Stimulated activated CD8-positive, alpha-beta memory T cell treated with anti-CD3 and anti-CD28 coated beads, Interleukin-15, amount 100 ng/mL, for 48 hours (primary cell): ENCODE measurements around the gene FAM120A.
"Not testable (repeated sequence)": the region's sequence is repeated elsewhere in the genome, so short reads cannot be mapped to it uniquely, and the experiment has no call there.

Experiments
- DNase-seq, 2 donors: peaks; one replicate each; pipeline ENCODE4 v3.0.0-alpha.2; 2020; ENCODE audit warnings: low read depth in 2 of 2

FAM120A gene

GRCh38 chr9:93450945-93451815 is at the start of gene FAM120A:
Gene FAM120A, plus strand, starts transcription at chr9:93451685. Its CDS starts 231 bp downstream, at chr9:93451916.
- peak; percentile 64 to 67 for DNase-seq

- no peak for DNase-seq
Measured at GRCh38 chr9:93406371-93406770, 45.1 kb upstream of the FAM120A start.

- no peak for DNase-seq
Measured at GRCh38 chr9:93413530-93413929, 38.0 kb upstream of the FAM120A start.

GRCh38 chr9:93415176-93415690 is 36.3 kb upstream of the FAM120A start:
- no peak for DNase-seq

GRCh38 chr9:93416530-93417235 is 34.8 kb upstream of the FAM120A start:
- DNase-seq: no peak

- DNase-seq: no peak
Measured at GRCh38 chr9:93417538-93417937, 33.9 kb upstream of the FAM120A start.

- DNase-seq: no peak
Measured at GRCh38 chr9:93419023-93419422, 32.5 kb upstream of the FAM120A start.

GRCh38 chr9:93422977-93423616 is 28.4 kb upstream of the FAM120A start:
- DNase-seq: no peak

- no peak for DNase-seq
Measured at GRCh38 chr9:93427655-93428379, 23.7 kb upstream of the FAM120A start.

- no peak for DNase-seq
Measured at GRCh38 chr9:93431539-93432105, 19.9 kb upstream of the FAM120A start.

- DNase-seq: no peak
Measured at GRCh38 chr9:93432964-93433363, 18.5 kb upstream of the FAM120A start.

GRCh38 chr9:93434056-93434455 is 17.4 kb upstream of the FAM120A start:
- no peak for DNase-seq

- no peak for DNase-seq
Measured at GRCh38 chr9:93435386-93435785, 16.1 kb upstream of the FAM120A start.

- no peak for DNase-seq
Measured at GRCh38 chr9:93436218-93436617, 15.3 kb upstream of the FAM120A start.

GRCh38 chr9:93436655-93437407 is 14.7 kb upstream of the FAM120A start:
- DNase-seq: no peak

GRCh38 chr9:93437996-93438395 is 13.5 kb upstream of the FAM120A start:
- DNase-seq: no peak

GRCh38 chr9:93439301-93439700 is 12.2 kb upstream of the FAM120A start:
- DNase-seq: not testable (repeated sequence)

- no peak for DNase-seq
Measured at GRCh38 chr9:93440896-93441580, 10.4 kb upstream of the FAM120A start.

GRCh38 chr9:93446073-93446472 is 5.4 kb upstream of the FAM120A start:
- no peak for DNase-seq

GRCh38 chr9:93447655-93448054 is 3.8 kb upstream of the FAM120A start:
- no peak for DNase-seq
